ENCODE results near the gene ASCC3.

ASCC3 gene

GRCh38 chr6:100673641-100674040, 207.5 kb downstream of the ASCC3 start:
- no peak for TF ChIP-seq EZH2 (IDR thresholded peaks at IDR 0.05; ENCODE audit: borderline replicate concordance, low read depth, low read length, severe bottlenecking)
- no peak for TF ChIP-seq CTCF (IDR thresholded peaks at IDR 0.05; ENCODE audit: borderline replicate concordance, extremely low read depth, low read length, poor library complexity, severe bottlenecking)
- H4K20me1 ChIP-seq (ENCODE audit: insufficient read depth, low read length), result no peaks in the 10 kb centered on the region
- no peaks in the 10 kb centered on the region for H3K27me3 ChIP-seq (ENCODE audit: insufficient read depth, low read length, poor library complexity)
- H3K9me3 ChIP-seq (ENCODE audit: insufficient read depth, low read length, severe bottlenecking), result no peaks in the 10 kb centered on the region
- no peaks in the 10 kb centered on the region for H3K4me1 ChIP-seq (ENCODE audit: insufficient read depth, low read length)
- DNase-seq (no peak), ATAC-seq (ENCODE audit: insufficient read depth, low read depth) (no peak)
- H3K9ac ChIP-seq (ENCODE audit: low read depth, low read length), result no peak overlapping the region
- H3K4me3 ChIP-seq (ENCODE audit: low read depth in 1 of 2, low read length in 2 of 2), result no peak overlapping the region
- H3K36me3 ChIP-seq (ENCODE audit: insufficient read depth, low read length), result peaks cover 28% of the 10 kb centered on the region; the same call in 1 of the 2 replicates
- no peaks in the 10 kb centered on the region for H3K79me2 ChIP-seq (ENCODE audit: insufficient read depth, low read length)
- no peak overlapping the region for H2AFZ ChIP-seq (ENCODE audit: low read depth, low read length)
- H3K4me2 ChIP-seq (ENCODE audit: insufficient read depth, low read length), result no peak overlapping the region
- H3K27ac ChIP-seq (ENCODE audit: low read length), result no peak overlapping the region

GRCh38 chr6:100671740-100672139, 209.4 kb downstream of the ASCC3 start:
- TF ChIP-seq EZH2 (IDR thresholded peaks at IDR 0.05; ENCODE audit: borderline replicate concordance, low read depth, low read length, severe bottlenecking) (no peak), CTCF (IDR thresholded peaks at IDR 0.05; ENCODE audit: borderline replicate concordance, extremely low read depth, low read length, poor library complexity, severe bottlenecking) (no peak)
- no peak for DNase-seq
- Histone ChIP-seq H3K9ac (ENCODE audit: low read depth, low read length) (no peak overlapping the region), H3K9me3 (ENCODE audit: insufficient read depth, low read length, severe bottlenecking) (no peaks in the 10 kb centered on the region), H3K27me3 (ENCODE audit: insufficient read depth, low read length, poor library complexity) (no peaks in the 10 kb centered on the region), H3K79me2 (ENCODE audit: insufficient read depth, low read length) (no peaks in the 10 kb centered on the region), H3K4me2 (ENCODE audit: insufficient read depth, low read length) (no peak overlapping the region), H4K20me1 (ENCODE audit: insufficient read depth, low read length) (no peaks in the 10 kb centered on the region), H2AFZ (ENCODE audit: low read depth, low read length) (no peak overlapping the region), H3K4me1 (ENCODE audit: insufficient read depth, low read length) (no peaks in the 10 kb centered on the region), H3K4me3 (ENCODE audit: low read depth in 1 of 2, low read length in 2 of 2) (no peak overlapping the region), H3K36me3 (ENCODE audit: insufficient read depth, low read length) (peaks cover 22% of the 10 kb centered on the region; the same call in 1 of the 2 replicates), H3K27ac (ENCODE audit: low read length) (no peak overlapping the region)
- ATAC-seq (ENCODE audit: insufficient read depth, low read depth), result no peak

GRCh38 chr6:100670056-100670455, 211.1 kb downstream of the ASCC3 start:
- Histone ChIP-seq H2AFZ (ENCODE audit: low read depth, low read length) (no peak overlapping the region), H4K20me1 (ENCODE audit: insufficient read depth, low read length) (no peaks in the 10 kb centered on the region), H3K79me2 (ENCODE audit: insufficient read depth, low read length) (no peaks in the 10 kb centered on the region), H3K36me3 (ENCODE audit: insufficient read depth, low read length) (peaks cover 14% of the 10 kb centered on the region; the same call in 1 of the 2 replicates), H3K9ac (ENCODE audit: low read depth, low read length) (no peak overlapping the region), H3K27ac (ENCODE audit: low read length) (no peak overlapping the region), H3K4me1 (ENCODE audit: insufficient read depth, low read length) (no peaks in the 10 kb centered on the region), H3K4me3 (ENCODE audit: low read depth in 1 of 2, low read length in 2 of 2) (no peak overlapping the region), H3K4me2 (ENCODE audit: insufficient read depth, low read length) (no peak overlapping the region), H3K9me3 (ENCODE audit: insufficient read depth, low read length, severe bottlenecking) (no peaks in the 10 kb centered on the region), H3K27me3 (ENCODE audit: insufficient read depth, low read length, poor library complexity) (no peaks in the 10 kb centered on the region)
- ATAC-seq (ENCODE audit: insufficient read depth, low read depth) (no peak), DNase-seq (no peak)
- TF ChIP-seq EZH2 (IDR thresholded peaks at IDR 0.05; ENCODE audit: borderline replicate concordance, low read depth, low read length, severe bottlenecking) (no peak), CTCF (IDR thresholded peaks at IDR 0.05; ENCODE audit: borderline replicate concordance, extremely low read depth, low read length, poor library complexity, severe bottlenecking) (no peak)

- Histone ChIP-seq H3K4me3 (ENCODE audit: low read depth in 1 of 2, low read length in 2 of 2) (no peak overlapping the region), H4K20me1 (ENCODE audit: insufficient read depth, low read length) (no peaks in the 10 kb centered on the region)
- peak; percentile 27; the same call in 1 of the 3 replicates for ATAC-seq (ENCODE audit: insufficient read depth, low read depth)
Observed at GRCh38 chr6:100665041-100665380, 216.1 kb downstream of the ASCC3 start.

More at GRCh38 chr6:100665041-100665380, 216.1 kb downstream of the ASCC3 start:
- Histone ChIP-seq H3K9me3 (ENCODE audit: insufficient read depth, low read length, severe bottlenecking) (no peaks in the 10 kb centered on the region), H2AFZ (ENCODE audit: low read depth, low read length) (no peak overlapping the region), H3K9ac (ENCODE audit: low read depth, low read length) (no peak overlapping the region), H3K27me3 (ENCODE audit: insufficient read depth, low read length, poor library complexity) (no peaks in the 10 kb centered on the region), H3K79me2 (ENCODE audit: insufficient read depth, low read length) (no peaks in the 10 kb centered on the region), H3K4me2 (ENCODE audit: insufficient read depth, low read length) (no peak overlapping the region), H3K4me1 (ENCODE audit: insufficient read depth, low read length) (no peaks in the 10 kb centered on the region), H3K27ac (ENCODE audit: low read length) (no peak overlapping the region), H3K36me3 (ENCODE audit: insufficient read depth, low read length) (peaks cover 24% of the 10 kb centered on the region; the same call in 1 of the 2 replicates)
- no peak for DNase-seq
- TF ChIP-seq EZH2 (IDR thresholded peaks at IDR 0.05; ENCODE audit: borderline replicate concordance, low read depth, low read length, severe bottlenecking), result no peak
- no peak for TF ChIP-seq CTCF (IDR thresholded peaks at IDR 0.05; ENCODE audit: borderline replicate concordance, extremely low read depth, low read length, poor library complexity, severe bottlenecking)
